HG03520 (cell line): ENCODE data around the gene NAXD.
"Not testable (repeated sequence)": the region's sequence is repeated elsewhere in the genome, so short reads cannot be mapped to it uniquely, and the experiment has no call there.

ENCODE experiments used
- ATAC-seq: cut with Tn5 transposase; IDR thresholded peaks from one replicate; pipeline ENCODE4 v1.9.1; 2021; ENCODE audit warnings: mild to moderate bottlenecking, moderate library complexity; ENCODE audit not compliant: unreplicated experiment

The NAXD gene

DNA sequence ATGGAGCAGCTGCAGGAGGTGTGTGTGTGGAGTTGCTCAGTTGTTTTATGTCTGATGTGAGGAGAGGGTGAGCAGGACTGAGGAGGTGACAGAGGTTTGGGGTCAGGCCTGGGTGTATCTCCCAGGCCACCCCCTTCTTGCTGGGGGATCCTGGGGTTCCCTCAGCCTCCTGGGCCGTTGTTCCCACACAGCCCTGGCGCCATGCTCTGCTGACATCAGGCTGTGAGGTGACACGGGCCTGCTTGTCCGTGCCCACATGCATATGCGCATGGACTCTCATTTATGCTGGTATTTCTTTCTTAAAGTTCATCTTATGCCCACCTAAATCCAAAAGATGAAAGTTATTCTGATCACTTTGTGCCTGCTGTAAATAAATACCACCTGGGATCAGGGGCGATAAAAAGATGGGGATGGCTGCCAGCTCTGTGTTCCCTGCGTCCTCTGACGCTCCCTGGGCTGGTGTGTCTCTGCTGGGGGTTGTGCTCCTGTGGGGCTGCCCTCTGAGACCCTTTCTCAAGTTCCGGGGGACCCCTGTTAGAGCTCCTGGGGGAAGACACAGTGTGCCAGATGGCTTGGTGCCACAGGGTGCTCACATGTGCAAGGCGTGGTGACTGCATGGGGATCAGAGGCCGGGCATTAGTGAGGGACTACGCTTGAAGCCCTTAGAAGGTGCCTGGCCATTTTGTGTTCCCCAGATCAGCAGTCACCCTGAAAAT lies 12.6 kb downstream of the NAXD start:
- ATAC-seq, result no peak

DNA sequence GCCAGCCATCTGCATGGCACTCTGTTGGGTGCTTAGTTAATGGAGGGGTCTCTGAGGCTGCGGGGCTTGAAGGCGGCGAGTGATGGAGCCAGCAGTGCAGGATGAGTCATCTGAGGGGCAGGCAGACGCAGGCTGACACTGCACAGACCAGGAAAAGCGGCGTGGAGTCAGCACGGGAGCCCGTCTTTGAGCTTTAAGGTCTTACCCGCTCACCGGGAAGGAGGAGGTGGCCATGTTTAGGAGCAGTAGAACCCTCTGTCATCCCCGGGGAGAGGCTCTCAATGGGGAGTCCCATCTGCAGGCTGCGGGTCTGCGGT lies 13.1 kb downstream of the NAXD start:
- ATAC-seq, result no peak

DNA sequence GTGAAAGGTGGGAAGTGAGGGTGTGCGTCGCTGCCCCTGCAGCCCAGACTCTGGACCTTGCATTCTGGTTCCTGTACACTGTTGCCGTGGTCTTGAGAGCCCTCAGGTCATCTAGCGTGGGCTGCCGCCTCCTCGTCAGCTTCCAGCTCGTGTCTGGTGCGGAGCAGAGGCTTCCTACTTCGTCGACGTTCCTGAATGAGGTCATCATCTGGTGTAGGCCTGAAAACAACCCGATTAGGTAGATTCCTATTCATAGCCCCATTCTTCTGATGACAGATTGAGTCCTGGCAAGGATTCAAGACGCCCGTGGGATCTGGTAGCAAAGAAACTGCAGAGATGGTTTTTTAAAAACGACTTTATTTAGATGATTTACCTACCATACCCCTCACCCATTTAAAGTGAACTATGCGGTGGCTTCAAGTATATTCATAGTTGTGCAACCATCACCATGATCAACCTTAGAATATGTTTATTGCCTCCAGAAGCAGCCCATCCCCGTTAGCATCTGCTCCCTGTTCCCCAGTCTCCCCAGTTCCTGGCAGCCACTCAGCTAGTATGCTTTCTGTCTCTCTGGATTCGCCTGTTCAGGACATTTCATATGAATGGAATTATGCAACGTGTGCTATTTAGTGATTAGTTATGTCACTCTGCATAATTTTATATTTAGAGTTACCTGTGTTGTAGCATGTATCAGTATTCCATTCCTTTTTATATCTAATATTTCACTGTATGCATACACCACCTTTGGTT lies 13.8 kb downstream of the NAXD start:
- ATAC-seq, result no peak

DNA sequence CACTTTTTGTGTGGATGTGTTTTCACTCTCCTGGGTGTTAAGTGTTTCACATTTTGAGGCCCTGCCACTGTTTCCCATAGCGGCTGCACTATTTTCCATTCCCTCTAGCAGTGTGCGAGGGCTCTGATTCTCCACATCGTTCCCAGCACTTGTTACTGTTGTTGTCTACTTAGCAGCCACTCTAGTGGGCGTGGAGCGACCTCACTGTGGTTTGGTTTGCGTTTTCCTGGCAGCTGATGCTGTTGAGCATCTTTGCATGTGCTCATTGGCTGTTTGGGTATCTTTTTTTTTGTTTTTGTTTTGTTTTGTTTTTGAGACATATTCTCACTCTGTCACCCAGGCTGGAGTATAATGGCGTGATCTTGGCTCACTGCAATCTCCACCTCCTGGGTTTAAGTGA lies 14.4 kb downstream of the NAXD start:
- ATAC-seq, result no peak

DNA sequence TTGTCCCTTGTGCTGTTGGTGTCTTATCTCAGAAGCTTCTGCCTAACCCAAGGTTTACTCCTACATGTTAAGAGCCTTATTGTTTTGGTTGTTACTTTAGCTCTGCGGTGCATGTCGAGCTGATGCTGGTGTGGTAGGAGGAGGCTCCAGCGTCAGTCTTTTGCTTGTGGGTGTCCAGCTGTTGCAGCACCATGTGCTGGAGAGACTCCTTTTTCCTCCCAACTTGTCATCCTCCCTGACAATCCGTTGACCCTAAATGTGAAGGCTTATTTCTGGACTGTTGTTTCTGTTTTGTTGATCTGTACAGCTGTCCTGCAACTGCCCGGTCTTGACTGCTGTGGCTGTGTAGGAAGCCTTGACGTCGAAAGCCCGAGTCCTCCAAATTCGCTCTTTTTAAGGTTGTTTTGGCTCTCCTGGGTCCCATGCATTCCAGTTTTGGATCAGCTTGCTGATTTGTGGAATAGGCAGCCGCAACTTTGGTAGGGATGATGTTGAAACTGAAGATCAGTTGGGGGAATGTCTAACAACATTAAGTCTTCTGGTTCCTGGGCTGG lies 15.3 kb downstream of the NAXD start:
- no peak for ATAC-seq

DNA sequence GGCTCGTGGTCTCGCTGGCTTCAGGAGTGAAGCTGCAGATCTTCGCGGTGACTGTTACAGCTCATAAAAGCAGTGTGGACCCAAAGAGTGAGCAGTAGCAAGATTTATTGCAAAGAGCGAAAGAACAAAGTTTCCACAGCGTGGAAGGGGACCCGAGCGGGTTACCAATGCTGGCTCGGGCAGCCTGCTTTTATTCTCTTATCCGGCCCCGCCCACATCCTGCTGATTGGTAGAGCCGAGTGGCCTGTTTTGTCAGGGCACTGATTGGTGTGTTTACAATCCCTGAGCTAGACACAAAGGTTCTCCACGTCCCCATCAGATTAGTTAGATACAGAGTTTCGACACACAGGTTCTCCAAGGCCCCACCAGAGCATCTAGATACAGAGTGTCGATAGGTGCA lies 16.9 kb downstream of the NAXD start:
- ATAC-seq, result not testable (repeated sequence)

DNA sequence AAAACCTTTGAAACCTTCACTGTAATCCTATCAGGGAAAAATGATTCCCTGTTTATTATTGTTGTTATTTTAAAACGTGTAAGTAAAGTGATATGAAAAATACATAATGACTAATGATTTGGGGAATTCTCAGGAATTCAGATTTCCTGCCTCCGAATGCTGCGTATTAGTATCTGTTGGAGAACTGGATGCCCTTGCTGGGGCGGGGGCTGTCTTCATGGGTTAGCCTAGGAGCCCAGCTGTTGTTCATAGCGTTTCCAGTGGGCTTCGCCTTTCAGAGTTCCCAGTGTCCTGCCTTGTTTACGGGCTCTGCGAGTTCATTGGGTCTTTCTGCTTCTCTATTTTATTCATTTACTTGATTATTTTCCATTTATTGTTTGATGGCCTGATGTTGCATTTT lies 18.4 kb downstream of the NAXD start:
- no peak for ATAC-seq

DNA sequence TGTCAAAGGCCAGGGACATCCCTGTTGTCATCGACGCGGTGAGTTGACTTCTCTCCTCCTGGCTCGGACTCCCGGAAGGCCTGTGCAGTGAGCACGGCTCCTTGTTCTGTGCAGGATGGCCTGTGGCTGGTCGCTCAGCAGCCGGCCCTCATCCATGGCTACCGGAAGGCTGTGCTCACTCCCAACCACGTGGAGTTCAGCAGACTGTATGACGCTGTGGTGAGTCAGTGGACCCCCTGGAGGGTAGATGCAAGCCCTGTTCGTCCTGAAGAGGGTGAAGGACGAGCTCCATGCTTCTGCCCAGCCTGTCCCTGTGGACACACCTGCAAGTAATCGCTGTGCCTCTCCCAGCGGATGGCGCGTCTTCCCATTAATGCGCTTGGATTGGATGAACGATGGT lies 19.2 kb downstream of the NAXD start:
- ATAC-seq, result no peak

DNA sequence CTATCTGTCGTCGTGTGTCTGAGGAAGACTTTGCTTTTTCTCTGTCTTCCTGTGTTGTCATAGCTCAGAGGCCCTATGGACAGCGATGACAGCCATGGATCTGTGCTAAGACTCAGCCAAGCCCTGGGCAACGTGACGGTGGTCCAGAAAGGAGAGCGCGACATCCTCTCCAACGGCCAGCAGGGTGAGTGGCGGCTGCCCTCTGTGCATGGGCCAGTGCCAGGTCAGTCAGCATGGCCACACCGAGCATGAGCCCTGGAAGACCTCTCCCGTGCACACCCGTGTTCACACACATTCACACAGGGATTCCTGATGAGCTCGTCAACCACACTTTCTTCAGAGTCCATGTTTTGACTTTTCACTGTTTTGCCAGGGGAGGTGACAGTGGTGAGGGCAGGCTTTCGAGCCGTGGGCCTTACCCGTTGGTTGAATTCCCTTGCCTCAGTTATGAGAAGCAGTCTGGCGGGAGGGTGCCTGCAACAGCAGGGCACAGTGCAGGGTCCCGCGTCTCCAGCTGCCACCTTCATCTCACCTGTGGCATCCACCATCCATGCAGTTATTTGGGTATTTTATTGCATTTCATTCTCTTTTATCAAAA lies 20.2 kb downstream of the NAXD start:
- ATAC-seq, result no peak

DNA sequence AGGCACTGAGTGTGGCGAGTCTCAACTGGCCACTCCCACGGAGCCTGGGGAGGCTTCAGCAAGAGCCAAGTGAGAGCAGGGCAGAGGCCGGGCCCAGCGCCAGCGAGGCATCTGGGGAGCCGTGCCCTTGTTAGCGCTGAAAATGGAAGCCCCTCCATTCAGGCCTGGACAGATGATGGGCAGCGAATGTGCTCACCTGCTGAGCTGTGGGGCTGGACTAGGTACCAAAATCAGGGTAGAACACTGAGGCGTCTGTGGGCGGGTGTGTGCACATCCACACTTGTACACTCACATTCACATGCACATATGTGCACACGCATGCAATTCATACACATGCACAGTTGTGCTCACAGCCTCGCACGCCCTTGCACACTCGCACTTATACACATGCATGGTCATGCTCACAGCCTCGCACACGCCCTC lies 20.7 kb downstream of the NAXD start:
- ATAC-seq, result no peak

DNA sequence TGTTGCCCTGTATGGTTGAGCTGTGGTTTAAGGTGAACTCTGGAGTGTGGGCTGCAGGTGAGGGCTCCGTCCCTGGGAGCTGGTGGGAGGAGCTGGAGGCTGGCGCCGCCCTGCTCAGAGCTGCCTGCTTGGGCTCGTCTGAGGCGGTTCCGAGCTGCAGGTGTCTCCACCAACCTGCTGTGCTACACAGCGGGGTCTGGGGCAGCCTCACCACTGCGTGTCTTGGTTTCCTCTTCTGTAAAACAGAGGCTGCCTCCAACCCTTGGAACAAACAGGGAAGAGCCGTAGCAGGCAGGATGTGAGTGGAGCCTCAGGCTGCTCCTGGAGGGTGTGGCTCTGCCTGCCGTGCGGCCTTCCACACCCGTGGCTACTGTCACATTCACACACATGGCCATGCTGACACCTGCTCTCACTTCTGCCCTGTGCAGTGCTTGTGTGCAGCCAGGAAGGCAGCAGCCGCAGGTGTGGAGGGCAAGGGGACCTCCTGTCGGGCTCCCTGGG lies 21.4 kb downstream of the NAXD start:
- no peak for ATAC-seq

DNA sequence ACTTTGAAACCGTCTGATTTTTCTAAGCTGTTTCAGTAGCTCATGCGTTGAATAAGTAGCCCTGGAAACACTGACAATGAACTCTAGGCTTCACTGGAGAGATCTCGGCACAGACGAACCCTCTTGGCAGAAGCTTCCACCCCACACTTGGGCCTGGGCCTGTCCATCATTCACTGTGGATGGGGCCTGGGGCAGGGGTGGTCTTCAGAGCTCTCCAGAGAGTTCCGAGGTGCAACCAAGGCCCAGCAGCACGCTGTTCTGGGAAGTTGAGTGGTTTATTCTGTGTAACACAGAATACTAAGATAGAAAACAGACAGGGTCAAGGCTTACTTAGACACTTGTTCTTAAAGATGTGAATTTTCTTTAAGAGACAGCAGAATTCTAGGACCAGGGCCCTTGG lies 21.9 kb downstream of the NAXD start:
- no peak for ATAC-seq

DNA sequence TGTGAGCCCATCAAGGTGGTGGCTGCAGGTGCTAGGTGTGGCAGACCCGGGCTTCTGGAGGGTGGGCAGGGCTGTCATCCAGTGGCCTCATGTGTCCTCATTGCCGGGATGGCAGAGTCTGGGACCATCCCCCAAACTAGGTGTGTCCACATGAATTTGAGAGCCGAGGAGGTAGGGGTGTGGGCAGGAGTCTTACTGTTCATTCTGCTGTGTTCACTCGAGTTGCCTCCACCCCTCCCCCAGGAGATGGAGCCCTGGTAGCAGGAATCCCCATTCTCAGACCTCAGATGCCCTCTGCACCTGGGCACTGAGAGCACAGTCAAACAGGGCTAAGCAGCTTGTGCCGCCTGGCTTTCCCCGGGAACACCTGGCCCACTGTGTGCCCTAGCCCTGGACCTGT lies 22.4 kb downstream of the NAXD start:
- no peak for ATAC-seq

DNA sequence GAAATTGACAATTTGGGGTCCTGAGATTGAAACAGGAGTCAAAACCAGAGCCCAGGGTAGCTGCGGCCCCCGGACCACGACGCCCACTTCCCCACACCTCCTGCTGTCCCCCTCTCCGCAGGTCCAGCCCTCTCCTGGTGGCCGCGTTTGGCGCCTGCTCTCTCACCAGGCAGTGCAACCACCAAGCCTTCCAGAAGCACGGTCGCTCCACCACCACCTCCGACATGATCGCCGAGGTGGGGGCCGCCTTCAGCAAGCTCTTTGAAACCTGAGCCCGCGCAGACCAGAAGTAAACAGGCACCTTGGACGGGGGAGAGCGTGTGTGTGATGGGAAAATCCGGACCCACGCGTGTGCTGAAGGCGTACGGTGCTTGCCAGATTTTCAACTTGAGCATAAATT lies 22.9 kb downstream of the NAXD start:
- no peak for ATAC-seq

DNA sequence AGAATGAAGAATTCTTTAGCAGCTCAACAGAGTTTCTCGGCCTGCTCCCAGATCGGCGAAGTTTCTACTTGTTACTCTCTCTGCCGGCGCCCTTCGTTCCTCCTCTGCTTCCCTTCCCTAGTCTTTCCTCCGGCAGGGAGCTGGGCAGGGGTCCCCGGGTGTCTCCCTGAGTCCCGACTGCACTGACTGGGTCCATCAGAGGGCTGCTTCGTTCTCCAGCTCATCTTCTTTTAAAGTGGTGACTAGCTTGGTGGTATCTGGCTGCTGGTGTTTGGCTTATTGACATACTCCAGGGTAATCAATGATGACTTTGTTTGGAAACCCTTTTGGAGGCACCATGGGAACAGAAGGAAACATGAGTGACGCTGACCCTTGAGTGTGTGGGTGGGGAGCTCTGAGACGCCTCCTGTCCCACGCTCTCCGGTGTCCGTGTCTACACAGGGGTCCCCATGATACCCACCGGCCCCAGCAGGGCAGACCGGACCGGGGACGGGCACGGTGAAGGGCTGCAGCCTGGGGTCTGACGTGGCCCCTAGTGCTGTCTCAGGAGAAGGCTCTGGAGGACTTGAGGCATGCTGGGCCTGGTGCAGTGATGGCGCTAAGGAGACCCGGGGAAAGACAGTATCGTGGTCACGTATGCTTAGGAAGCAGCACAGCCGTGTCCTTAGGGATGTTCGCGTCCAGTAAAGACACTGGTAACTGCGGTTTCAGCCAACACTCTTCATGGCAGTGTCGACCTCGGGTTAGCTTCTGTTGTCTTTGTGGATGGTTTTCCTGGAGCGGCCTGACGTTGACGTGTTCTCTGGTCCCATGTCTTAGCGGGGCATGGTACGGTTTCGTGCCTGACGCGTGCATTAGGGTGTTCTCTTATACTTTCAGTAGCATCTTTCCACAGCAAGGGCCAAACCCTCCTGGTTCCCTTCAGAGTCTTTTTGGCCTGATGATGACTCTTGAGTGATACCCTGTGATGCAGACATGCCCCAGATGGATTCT lies 23.8 kb downstream of the NAXD start:
- no peak for ATAC-seq

DNA sequence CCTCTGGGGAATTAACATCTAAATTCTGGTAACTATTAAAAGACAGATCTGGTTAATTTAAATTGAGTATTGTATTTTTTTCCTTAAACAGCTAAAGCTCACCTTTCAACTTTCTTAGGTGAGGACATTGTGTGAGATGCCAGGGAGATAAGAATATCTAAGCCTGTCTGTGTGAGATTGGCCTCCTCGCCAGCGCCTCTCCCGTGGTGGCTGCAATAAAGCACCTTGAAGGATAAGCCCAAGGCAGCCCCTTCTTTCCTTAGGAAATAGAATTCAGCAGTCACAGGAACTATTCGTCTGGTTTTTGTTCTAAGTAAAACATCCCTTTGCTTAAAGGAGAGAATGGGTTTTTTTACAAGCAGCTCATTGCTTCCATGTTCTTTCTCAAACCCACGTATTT lies 24.6 kb downstream of the NAXD start:
- ATAC-seq, result no peak

DNA sequence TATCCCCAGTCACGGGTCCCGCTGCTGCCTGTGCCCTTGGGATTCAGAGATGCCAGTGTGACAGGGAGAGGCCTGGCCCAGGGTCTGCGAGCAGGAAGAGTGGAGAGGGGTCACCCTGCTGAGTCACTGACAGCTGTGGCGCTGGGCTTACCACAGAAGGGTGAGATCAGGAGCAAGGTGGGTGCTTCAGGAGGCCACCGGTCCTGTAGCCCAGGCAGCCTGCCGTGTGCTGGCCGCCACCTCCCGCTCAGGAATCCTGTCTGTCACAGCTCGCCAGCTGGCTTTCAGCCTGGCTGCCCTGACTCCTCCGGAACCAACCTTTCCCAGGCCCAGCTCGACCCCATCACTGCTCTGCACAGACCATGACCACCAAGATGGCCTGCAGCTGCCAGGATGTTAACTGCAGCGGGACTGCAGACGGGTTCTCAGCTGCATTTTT lies 25.3 kb downstream of the NAXD start:
- ATAC-seq, result no peak

DNA sequence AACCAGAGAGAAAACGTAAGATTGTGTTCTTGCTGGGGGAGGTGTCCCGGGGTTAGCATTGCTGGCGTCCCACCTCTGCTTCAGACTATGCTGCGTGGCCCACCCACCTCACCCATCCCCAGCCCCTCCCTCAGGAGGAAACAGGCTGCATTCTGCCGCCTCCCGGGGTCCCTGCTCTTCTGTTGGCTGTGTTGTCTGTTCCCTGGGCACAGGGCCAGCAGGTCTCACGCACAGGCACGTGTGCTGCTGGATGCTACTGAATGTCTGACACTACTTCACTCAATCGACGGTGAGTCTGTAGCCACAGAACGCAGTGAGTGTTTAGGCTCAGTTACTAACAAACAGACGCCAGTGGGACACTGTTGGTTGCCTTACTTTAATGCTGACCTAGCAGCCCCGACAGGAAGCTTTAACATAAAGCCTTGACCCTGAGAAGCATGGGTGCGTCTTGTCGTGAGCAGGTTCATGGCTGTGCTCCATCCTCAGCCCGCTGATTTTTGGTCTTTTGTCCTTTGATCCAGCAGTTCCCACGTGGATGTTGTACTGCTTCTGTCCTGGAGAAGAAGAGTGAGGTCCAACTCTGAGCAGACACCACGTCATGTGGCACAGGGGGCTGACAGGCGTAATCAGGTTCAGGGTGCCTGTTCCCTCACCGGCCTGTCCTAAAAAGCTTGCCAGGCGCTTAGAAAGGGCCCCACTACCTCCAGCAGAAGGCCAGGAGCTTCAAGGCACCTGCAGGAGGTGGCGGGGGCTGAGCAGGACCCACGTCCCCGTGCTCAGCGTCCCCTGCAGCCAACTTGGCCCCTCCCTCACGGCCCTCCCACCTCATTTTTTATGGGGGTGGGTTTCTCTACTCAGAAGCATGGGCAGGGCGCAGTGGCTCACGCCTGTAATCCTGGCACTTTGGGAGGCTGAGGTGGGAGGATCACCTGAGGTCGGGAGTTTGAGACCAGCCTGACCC lies 26.0 kb downstream of the NAXD start:
- ATAC-seq, result no peak

DNA sequence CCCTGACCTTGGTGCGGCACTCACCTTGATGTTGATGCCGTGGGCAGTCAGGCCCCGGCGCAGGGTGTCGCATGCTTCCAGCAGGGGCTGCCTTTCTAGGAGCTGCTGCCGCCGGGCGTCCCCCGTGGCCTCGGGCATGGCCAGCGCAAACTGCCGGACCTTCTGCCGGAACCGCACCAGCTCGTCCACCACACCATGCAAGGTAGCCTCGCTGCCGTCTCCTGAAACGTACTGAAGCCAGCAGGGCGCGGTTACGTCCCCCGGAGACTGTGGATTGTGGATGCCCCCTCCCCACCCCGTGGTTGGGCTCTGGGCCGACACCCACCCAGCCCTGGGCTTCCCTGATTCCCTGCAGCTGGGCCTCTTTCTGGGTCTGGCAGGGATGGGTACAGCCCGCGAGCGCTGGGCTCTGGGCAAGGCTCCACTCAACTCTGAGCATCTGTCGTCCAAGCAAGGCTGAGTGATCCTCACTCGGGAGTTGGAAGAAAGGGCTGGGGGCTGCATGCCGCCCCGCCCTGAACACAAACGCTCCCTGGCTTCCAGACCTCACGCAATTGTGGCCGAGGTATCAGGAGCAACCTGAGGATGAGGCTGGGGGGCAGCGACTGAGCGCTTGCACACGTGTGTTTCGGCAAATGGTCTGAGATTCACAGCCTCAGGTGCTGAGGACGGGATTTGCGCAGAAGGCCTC lies 27.1 kb downstream of the NAXD start:
- no peak for ATAC-seq
